ENCODE data around the gene EMP2.
"Not testable (repeated sequence)": the region's sequence is repeated elsewhere in the genome, so short reads cannot be mapped to it uniquely, and the experiment has no call there.

The EMP2 gene

GRCh38 chr16:10552281-10552680 is 28.1 kb downstream of the EMP2 start:
- no peak for DNase-seq (ENCODE audit: low spot score)

- DNase-seq (ENCODE audit: low spot score) = peak; percentile 84
Observed at GRCh38 chr16:10551881-10552280, 28.5 kb downstream of the EMP2 start.

DNA sequence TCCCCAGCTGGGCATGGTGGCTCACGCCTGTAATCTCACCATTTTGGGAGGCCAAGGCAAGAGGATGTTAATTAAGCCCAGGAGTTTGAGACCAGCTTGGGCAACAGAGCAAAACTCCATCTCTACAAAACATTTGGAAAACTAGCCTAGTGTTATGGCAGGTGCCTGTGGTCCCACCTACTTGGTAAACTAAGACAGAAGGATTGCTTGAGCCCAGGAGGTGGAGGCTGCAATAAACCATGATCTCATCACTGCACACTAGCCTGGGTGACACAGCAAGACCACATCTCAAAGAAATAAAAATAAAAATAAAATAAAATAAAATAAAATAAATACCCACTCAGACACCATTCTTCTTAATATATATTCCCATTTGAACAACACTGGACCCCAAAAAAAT is 32.0 kb downstream of the EMP2 start:
- DNase-seq (ENCODE audit: low spot score) = no peak

DNA sequence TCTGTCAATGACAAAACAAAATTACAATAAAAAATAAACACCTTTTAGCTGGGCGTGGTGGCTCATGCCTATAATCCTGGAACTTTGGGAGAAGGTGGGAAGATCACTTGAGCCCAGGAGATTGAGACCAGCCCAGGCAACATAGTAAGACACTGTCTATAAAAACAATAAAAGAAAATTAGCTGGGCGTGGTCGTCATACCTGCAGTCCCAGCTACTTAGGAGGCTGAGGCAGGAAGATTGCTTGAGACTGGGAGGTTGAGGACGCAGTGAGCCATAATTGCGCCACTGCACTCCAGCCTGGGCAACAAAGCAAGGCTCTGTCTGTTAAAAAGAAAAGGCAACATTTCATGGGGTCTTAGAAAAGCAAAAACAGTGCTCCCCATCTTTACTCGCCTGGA is 32.7 kb downstream of the EMP2 start:
- no peak for DNase-seq (ENCODE audit: low spot score)

DNA sequence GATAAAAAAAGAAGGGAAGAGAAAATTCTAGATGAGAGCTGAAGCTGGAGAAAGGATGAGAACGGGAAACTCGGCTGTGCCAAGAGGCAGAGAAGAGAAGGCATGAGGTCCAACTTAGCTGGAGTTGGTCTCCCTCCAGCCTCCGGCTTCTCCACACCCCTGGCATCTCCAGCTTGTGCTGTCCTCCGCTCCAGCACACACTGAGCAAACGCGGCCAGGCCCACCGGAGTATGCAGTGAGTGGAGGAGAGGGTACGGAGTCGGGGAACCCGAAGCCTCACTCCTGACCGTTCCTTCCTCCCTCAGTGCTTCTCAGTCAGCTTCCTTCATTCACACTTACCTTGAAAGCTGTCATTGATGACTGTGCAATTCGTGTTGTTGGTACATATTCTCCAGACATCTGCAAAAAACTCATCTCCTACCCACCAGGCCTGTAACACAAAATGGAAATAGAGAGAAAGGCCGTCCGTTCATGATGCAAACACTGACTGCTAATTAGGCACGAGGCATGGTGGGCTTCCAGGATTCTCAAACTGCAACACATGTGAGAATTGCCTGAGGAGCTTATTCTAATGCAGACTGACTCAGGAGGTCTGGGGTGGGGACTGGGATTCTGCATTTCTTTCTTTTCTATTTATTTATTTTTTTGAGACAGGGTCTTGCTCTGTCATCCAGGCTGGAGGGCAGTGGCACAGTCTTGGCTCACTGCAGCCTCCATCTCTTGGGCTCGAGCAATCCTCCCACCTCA is 37.0 kb downstream of the EMP2 start:
- DNase-seq (ENCODE audit: low spot score) = no peak

GRCh38 chr16:10541366-10541765 is 39.0 kb downstream of the EMP2 start:
- DNase-seq (ENCODE audit: low spot score) = no peak

- DNase-seq (ENCODE audit: low spot score) = no peak
Observed at GRCh38 chr16:10539793-10540192, 40.6 kb downstream of the EMP2 start.

DNA sequence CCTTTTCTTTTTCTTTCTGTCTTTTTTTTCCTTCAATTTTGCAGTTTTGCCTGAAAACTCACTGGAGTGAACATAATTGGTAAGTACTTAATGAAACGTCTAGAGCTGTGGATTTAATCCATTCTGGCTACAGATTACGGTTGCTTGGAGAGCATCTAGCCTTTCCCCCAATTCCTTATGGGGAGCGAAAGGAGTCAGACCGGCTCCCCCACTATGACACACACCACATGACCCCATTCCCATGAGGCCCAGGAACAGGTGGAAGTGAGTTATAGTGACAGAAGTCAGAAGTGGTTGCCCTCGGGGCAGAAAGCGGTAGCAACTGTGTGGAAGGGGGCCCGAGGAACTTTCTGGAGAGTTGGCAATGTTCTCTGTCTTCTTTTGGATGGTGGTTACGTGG is 41.2 kb downstream of the EMP2 start:
- no peak for DNase-seq (ENCODE audit: low spot score)

DNA sequence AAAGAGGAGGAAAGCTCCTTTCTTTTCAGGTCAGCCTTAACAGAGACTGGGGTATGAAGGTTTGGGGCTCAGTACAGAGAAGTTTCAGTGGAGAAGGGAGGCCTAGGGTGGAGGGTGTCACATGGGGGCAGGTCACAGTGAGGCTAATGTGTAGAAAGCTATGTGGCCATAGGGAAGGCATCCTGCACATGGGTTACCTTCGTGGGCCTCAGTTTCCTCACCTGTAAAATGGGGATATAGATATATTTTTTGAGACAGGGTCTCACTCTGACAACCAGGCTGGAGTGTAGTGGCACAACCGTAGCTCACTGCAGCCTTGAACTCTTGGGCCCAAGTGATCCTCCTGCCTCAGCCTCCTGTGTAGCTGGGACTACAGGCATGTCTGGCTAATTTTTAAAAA is 41.8 kb downstream of the EMP2 start:
- no peak for DNase-seq (ENCODE audit: low spot score)

DNA sequence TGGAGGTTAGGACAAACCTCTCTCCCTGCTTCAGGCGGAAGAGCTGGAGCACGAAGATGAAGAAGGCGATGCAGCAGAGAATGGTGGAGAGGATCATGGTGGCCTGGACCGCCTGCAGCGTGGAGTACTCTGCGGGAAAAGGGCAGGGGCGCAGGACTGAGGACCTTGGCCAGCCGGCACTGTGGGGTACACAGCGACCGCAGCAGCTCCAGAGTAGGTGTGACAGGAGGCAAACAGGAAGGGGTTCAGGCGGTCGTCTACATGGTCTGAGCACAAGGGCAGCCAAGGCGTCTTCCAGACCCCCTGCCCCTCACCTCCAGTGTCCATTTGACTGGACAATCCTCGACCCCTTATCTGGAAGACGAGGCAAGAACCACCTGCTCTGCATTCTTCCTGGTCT is 42.5 kb downstream of the EMP2 start:
- DNase-seq (ENCODE audit: low spot score) = no peak

DNA sequence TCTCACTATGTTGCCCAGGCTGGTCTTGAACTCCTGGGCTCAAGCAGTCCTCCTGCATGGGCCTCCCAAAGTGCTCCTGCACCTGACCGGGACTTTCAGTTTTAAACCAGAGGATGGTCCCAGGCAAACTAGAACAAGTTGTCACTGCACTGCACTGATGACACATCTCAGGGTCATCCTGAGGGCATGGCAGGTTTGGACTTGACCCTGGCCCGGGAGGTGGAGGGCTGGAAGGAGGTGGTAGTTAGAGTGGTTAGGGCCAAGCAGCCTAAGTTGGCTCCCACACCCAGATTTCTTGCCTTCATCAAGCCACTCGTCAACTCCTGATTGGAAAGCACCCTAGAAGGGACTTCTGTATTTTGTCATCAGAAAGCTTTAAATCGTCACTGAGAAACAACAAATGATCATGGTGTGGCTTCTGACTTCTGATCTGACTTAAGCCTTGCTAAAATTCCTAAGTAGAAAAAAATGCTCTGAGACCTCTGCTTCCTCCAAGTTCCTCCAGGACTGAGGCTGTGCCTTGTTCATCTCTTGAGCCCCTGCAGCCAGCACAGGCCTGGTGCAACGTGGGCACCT is 43.5 kb downstream of the EMP2 start:
- no peak for DNase-seq (ENCODE audit: low spot score)

- not testable (repeated sequence) for DNase-seq (ENCODE audit: low spot score)
Observed at GRCh38 chr16:10536328-10536727, 44.1 kb downstream of the EMP2 start.

GRCh38 chr16:10535461-10535860 is 44.9 kb downstream of the EMP2 start:
- DNase-seq (ENCODE audit: low spot score) = no peak

GRCh38 chr16:10534748-10535147 is 45.6 kb downstream of the EMP2 start:
- DNase-seq (ENCODE audit: low spot score) = no peak

GRCh38 chr16:10533612-10534011 is 46.8 kb downstream of the EMP2 start:
- DNase-seq (ENCODE audit: low spot score) = not testable (repeated sequence)

- no peak for DNase-seq (ENCODE audit: low spot score)
Observed at GRCh38 chr16:10531582-10531981, 48.8 kb downstream of the EMP2 start.

- no peak for DNase-seq (ENCODE audit: low spot score)
Observed at GRCh38 chr16:10530685-10531084, 49.7 kb downstream of the EMP2 start.

DNA sequence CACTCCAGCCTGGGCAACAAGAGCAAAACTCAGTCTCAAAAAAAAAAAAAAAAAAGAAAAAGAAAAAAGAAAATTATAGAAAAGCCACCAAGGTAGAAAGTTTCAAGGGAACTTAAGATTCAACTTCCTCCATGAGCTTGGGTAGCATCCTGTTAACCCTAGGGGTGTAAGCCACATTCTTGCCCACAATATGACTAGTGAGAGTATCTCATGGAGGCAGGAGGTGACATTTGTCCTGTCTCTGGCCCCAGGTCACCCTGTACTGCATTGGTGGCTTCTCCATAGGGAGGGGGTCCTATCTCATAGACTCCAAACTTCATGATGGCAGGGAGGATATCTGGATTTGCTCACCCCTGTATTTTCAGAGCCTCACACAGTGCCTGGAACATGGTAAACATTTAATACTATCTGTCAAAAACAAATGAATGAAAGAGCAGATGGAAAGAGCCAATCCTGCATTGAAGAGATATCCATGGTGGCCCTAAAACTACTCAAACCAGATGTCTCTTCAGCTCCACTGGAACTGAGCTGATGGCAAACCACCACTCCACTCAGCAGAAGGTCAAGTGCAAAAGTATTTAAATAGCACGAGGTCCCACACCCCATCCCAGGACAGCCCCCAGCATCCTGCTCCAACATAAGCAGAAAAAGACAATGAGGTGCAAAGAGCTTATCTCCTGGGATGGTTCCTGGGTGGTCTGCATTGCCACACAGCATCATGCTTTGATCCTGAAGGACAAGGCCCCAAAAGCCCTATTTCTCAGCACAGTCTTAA is 50.3 kb downstream of the EMP2 start:
- no peak for DNase-seq (ENCODE audit: low spot score)

- DNase-seq (ENCODE audit: low spot score) = no peak
Observed at GRCh38 chr16:10528635-10529034, 51.8 kb downstream of the EMP2 start.

- DNase-seq (ENCODE audit: low spot score) = no peak
Observed at GRCh38 chr16:10526962-10527361, 53.4 kb downstream of the EMP2 start.

GRCh38 chr16:10525214-10525825 is 55.1 kb downstream of the EMP2 start:
- DNase-seq (ENCODE audit: low spot score) = no peak

DNA sequence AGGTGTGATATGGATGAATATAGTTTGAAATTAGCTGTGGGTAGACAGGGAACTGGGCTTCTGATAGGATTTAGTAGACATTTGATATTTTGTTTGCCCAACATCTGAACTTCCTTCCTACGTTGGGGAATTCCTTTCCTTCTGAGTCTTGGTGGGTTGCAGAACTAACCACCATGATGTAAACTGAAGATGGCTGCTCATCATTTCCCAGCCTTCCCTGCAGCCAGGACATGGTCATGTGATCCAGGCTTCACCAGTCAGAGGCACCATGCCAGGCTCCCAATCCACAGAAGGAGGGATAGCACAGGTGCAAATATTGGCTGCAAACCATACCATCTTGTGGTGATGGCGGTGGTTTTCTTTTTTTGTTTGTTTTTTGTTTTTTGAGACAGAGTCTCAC is 57.4 kb downstream of the EMP2 start:
- DNase-seq (ENCODE audit: low spot score) = no peak
